ENCODE data around the gene VIPAS39.

GRCh38 chr14:77406086-77406485 is 51.3 kb downstream of the VIPAS39 start:
- TF ChIP-seq, protein P1, sequence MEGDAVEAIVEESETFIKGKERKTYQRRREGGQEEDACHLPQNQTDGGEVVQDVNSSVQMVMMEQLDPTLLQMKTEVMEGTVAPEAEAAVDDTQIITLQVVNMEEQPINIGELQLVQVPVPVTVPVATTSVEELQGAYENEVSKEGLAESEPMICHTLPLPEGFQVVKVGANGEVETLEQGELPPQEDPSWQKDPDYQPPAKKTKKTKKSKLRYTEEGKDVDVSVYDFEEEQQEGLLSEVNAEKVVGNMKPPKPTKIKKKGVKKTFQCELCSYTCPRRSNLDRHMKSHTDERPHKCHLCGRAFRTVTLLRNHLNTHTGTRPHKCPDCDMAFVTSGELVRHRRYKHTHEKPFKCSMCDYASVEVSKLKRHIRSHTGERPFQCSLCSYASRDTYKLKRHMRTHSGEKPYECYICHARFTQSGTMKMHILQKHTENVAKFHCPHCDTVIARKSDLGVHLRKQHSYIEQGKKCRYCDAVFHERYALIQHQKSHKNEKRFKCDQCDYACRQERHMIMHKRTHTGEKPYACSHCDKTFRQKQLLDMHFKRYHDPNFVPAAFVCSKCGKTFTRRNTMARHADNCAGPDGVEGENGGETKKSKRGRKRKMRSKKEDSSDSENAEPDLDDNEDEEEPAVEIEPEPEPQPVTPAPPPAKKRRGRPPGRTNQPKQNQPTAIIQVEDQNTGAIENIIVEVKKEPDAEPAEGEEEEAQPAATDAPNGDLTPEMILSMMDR (IDR thresholded peaks at IDR 0.05) = no peak
- TF ChIP-seq POLR2A (IDR thresholded peaks at IDR 0.05) = no peak

Measured in gastroesophageal sphincter (tissue), 3 donors.